Activated T-helper 2 cell treated with anti-CD3 and anti-CD28 coated beads, Interferon-gamma antibody, Interleukin-2, Interleukin-4, amounts not matched to agents 10 μg/mL and 5 μg/mL and 100 μg/mL, durations not matched to agents 14 hours and 24 hours and 36 hours (primary cell): ENCODE measurements around the gene GPER1. TPM values are rescaled to one million over a fixed set of nuclear protein-coding genes. Genes with fewer than 3 reads are reported as not detected.

Experiments used
- DNase-seq: peaks from one replicate; pipeline ENCODE4 v3.0.0; 2021; ENCODE audit warnings: low spot score
- H3K27ac Mint-ChIP-seq: one replicate; pipeline ENCODE4 v1.8.0; 2021; ENCODE audit warnings: mixed read lengths
- H3K27me3 Mint-ChIP-seq: one replicate; pipeline ENCODE4 v1.8.0; 2021; ENCODE audit warnings: low read depth, mixed read lengths
- H3K36me3 Mint-ChIP-seq: one replicate; pipeline ENCODE4 v1.8.0; 2021; ENCODE audit warnings: low read depth, mixed read lengths
- H3K4me1 Mint-ChIP-seq: one replicate; pipeline ENCODE4 v1.8.0; 2021; ENCODE audit warnings: low read depth, mixed read lengths
- H3K4me3 Mint-ChIP-seq: one replicate; pipeline ENCODE4 v1.8.0; 2021; ENCODE audit warnings: low read depth, mild to moderate bottlenecking, moderate library complexity, mixed read lengths
- H3K9me3 Mint-ChIP-seq: one replicate; pipeline ENCODE4 v1.8.0; 2021; ENCODE audit warnings: mixed read lengths
- intact Hi-C: fragments of 100-400 bp; cut with micrococcal nuclease; formaldehyde crosslinking; loops from one replicate; pipeline ENCODE4 v1.15.1; 2023
- total RNA-seq: library from RNA; stranded (reverse); gene quantifications from 2 replicates; pipeline ENCODE4 v1.2.3, GENCODE V29; 2022

The GPER1 gene
- total RNA-seq, 1 donor from 2014 or later: 0.37 TPM

GRCh38 chr7:1056785-1057410, 31.0 kb upstream of the GPER1 start:
- Mint-ChIP-seq H3K4me1 (peaks cover 18% of the 10 kb centered on the region), H3K36me3 (peaks cover 3% of the 10 kb centered on the region), H3K9me3 (no peaks in the 10 kb centered on the region), H3K27me3 (peaks cover 2% of the 10 kb centered on the region), H3K27ac (no peak overlapping the region), H3K4me3 (no peak overlapping the region)
- intact Hi-C loops: no loop called here
- DNase-seq: no peak

GRCh38 chr7:1057416-1058291, 30.3 kb upstream of the GPER1 start:
- Mint-ChIP-seq H3K27ac (no peak overlapping the region), H3K36me3 (peaks cover 3% of the 10 kb centered on the region), H3K4me1 (peaks cover 14% of the 10 kb centered on the region), H3K27me3 (peaks cover 3% of the 10 kb centered on the region), H3K4me3 (no peak overlapping the region), H3K9me3 (no peaks in the 10 kb centered on the region)
- DNase-seq: no peak
- intact Hi-C loops: no loop called here

GRCh38 chr7:1058311-1058710, 29.6 kb upstream of the GPER1 start:
- H3K27ac Mint-ChIP-seq: no peak overlapping the region
- no peak overlapping the region for H3K4me3 Mint-ChIP-seq
- H3K9me3 Mint-ChIP-seq: no peaks in the 10 kb centered on the region

GRCh38 chr7:1058821-1059199, 29.1 kb upstream of the GPER1 start:
- peaks cover 3% of the 10 kb centered on the region for H3K36me3 Mint-ChIP-seq
- no peak for DNase-seq
- no peaks in the 10 kb centered on the region for H3K9me3 Mint-ChIP-seq
- peaks cover 14% of the 10 kb centered on the region for H3K4me1 Mint-ChIP-seq
- H3K4me3 Mint-ChIP-seq: no peak overlapping the region
- intact Hi-C loops: no loop called here
- H3K27me3 Mint-ChIP-seq: peaks cover 3% of the 10 kb centered on the region
- H3K27ac Mint-ChIP-seq: no peak overlapping the region

More at GRCh38 chr7:1058311-1058710, 29.6 kb upstream of the GPER1 start:
- peaks cover 14% of the 10 kb centered on the region for H3K4me1 Mint-ChIP-seq
- intact Hi-C loops: no loop called here
- peaks cover 3% of the 10 kb centered on the region for H3K36me3 Mint-ChIP-seq
- peaks cover 3% of the 10 kb centered on the region for H3K27me3 Mint-ChIP-seq
- no peak for DNase-seq

- Mint-ChIP-seq H3K4me1 (peaks cover 14% of the 10 kb centered on the region), H3K9me3 (no peaks in the 10 kb centered on the region), H3K27me3 (peaks cover 3% of the 10 kb centered on the region), H3K4me3 (no peak overlapping the region), H3K27ac (no peak overlapping the region), H3K36me3 (peaks cover 3% of the 10 kb centered on the region)
- intact Hi-C loops: no loop called here
- no peak for DNase-seq
Measured at GRCh38 chr7:1059200-1060091, 28.5 kb upstream of the GPER1 start.

GRCh38 chr7:1060315-1061072, 27.4 kb upstream of the GPER1 start:
- no peak overlapping the region for H3K4me3 Mint-ChIP-seq
- H3K27me3 Mint-ChIP-seq: peaks cover 3% of the 10 kb centered on the region
- H3K36me3 Mint-ChIP-seq: no peaks in the 10 kb centered on the region
- H3K4me1 Mint-ChIP-seq: peaks cover 6% of the 10 kb centered on the region
- H3K9me3 Mint-ChIP-seq: no peaks in the 10 kb centered on the region
- H3K27ac Mint-ChIP-seq: no peak overlapping the region
- no peak for DNase-seq
- intact Hi-C loops: no loop called here

- H3K9me3 Mint-ChIP-seq: no peaks in the 10 kb centered on the region
- intact Hi-C loops: no loop called here
- H3K27me3 Mint-ChIP-seq: peaks cover 3% of the 10 kb centered on the region
- no peak overlapping the region for H3K4me3 Mint-ChIP-seq
- no peak overlapping the region for H3K27ac Mint-ChIP-seq
- H3K4me1 Mint-ChIP-seq: peaks cover 7% of the 10 kb centered on the region
- DNase-seq: no peak
- H3K36me3 Mint-ChIP-seq: no peaks in the 10 kb centered on the region
Measured at GRCh38 chr7:1061180-1061579, 26.7 kb upstream of the GPER1 start.

GRCh38 chr7:1062296-1063294, 25.3 kb upstream of the GPER1 start:
- Mint-ChIP-seq H3K27ac (no peak overlapping the region), H3K9me3 (no peaks in the 10 kb centered on the region), H3K36me3 (no peaks in the 10 kb centered on the region), H3K4me1 (peaks cover 7% of the 10 kb centered on the region), H3K27me3 (peaks cover 3% of the 10 kb centered on the region), H3K4me3 (no peak overlapping the region)
- intact Hi-C loops: no loop called here
- DNase-seq: no peak

GRCh38 chr7:1063361-1063760, 24.6 kb upstream of the GPER1 start:
- no peaks in the 10 kb centered on the region for H3K36me3 Mint-ChIP-seq
- peaks cover 3% of the 10 kb centered on the region for H3K27me3 Mint-ChIP-seq
- peaks cover 7% of the 10 kb centered on the region for H3K4me1 Mint-ChIP-seq
- H3K4me3 Mint-ChIP-seq: no peak overlapping the region
- intact Hi-C loops: no loop called here
- no peaks in the 10 kb centered on the region for H3K9me3 Mint-ChIP-seq
- H3K27ac Mint-ChIP-seq: no peak overlapping the region
- DNase-seq: no peak

GRCh38 chr7:1064581-1064980, 23.3 kb upstream of the GPER1 start:
- Mint-ChIP-seq H3K36me3 (no peaks in the 10 kb centered on the region), H3K9me3 (no peaks in the 10 kb centered on the region), H3K4me1 (peaks cover 1% of the 10 kb centered on the region), H3K4me3 (no peak overlapping the region), H3K27me3 (peaks cover 3% of the 10 kb centered on the region), H3K27ac (no peak overlapping the region)
- intact Hi-C loops: loop anchor here (2.0 kb wide), 2 partner anchors 20 to 36 kb away; partner anchors contain the start of gene GPR146
- no peak for DNase-seq

GRCh38 chr7:1065263-1065584, 22.7 kb upstream of the GPER1 start:
- intact Hi-C loops: loop anchor here (1.0 to 2.0 kb wide), 3 partner anchors 20 to 72 kb away; partner anchors contain the start of gene GPR146
- no peak overlapping the region for H3K27ac Mint-ChIP-seq
- no peaks in the 10 kb centered on the region for H3K9me3 Mint-ChIP-seq
- H3K4me3 Mint-ChIP-seq: no peak overlapping the region
- H3K27me3 Mint-ChIP-seq: peaks cover 3% of the 10 kb centered on the region
- no peaks in the 10 kb centered on the region for H3K36me3 Mint-ChIP-seq
- DNase-seq: no peak
- peaks cover 1% of the 10 kb centered on the region for H3K4me1 Mint-ChIP-seq
